Activated CD4-positive, alpha-beta T cell treated with anti-CD3 and anti-CD28 coated beads, Interleukin-2, amount 50 U/mL, for 48 hours (primary cell): ENCODE data around the gene PXN.

Source experiments
- DNase-seq, 2 experiments: peaks; one replicate each; pipeline ENCODE4 v3.0.0-alpha.2; 2020

The PXN gene

GRCh38 chr12:120167529-120168095 is 97.9 kb downstream of the PXN start:
- DNase-seq: no peak

GRCh38 chr12:120164293-120164692 is 101.2 kb downstream of the PXN start:
- no peak for DNase-seq

GRCh38 chr12:120162763-120163162 is 102.8 kb downstream of the PXN start:
- no peak for DNase-seq

GRCh38 chr12:120161852-120162251 is 103.7 kb downstream of the PXN start:
- DNase-seq: no peak
